GM19395 (cell line): ENCODE data around the gene ECEL1.

Source experiments
- ATAC-seq: cut with Tn5 transposase; IDR thresholded peaks from one replicate; pipeline ENCODE4 v1.9.1; 2021; ENCODE audit warnings: mild to moderate bottlenecking, moderate library complexity; ENCODE audit not compliant: unreplicated experiment

The ECEL1 gene

DNA sequence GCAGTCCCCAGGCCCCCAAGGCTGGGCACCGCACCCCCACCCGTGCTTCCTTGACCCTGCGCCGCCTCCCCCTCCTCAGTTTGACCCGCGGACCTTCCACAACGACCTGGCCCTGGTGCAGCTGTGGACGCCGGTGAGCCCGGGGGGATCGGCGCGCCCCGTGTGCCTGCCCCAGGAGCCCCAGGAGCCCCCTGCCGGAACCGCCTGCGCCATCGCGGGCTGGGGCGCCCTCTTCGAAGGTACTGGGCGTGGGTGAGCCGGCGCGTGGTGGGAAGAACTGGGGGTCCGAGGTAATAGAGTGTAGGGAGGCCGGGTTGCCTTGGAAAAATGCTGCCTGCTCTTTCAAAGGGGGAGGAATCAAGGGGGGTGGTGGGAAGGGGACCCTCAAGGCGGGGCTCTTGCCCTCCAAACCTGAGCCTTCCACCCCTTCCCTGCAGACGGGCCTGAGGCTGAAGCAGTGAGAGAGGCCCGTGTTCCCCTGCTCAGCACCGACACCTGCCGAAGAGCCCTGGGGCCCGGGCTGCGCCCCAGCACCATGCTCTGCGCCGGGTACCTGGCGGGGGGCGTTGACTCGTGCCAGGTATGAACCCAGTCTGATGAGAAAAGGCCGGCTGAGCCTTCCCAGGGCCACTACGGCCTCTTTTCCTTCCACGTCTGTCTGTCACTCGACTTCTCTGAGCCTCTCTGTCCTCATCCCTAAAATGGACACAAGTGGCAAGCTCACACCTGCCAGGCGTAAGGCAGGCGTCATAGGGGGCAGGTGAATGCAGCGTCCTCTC is 35.2 kb upstream of the ECEL1 start:
- no peak for ATAC-seq

DNA sequence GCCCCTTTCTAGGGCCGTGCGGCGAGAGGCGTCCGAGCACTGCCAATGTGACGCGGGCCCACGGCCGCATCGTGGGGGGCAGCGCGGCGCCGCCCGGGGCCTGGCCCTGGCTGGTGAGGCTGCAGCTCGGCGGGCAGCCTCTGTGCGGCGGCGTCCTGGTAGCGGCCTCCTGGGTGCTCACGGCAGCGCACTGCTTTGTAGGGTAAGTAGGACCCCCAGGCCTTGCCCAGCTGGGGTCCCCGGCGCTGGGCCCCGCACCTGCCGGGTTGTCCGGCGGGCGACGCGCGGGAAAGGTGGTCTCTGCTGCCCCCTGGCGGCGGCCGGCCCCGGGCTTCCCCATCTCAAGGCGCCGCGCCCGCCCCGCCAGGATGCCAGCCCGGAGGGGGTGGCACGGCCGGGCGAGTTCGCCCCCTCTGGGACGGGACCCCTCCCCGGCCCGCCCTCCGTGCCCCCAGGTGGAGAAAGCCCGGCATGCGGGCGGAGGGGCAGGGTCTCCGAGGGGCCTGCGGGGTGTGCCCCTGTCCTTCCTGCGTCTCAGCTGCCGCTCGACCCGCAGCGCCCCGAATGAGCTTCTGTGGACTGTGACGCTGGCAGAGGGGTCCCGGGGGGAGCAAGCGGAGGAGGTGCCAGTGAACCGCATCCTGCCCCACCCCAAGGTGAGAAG is 34.5 kb upstream of the ECEL1 start:
- no peak for ATAC-seq

- ATAC-seq: no peak
Observed at GRCh38 chr2:232521098-232521497, 33.5 kb upstream of the ECEL1 start.

- ATAC-seq: no peak
Observed at GRCh38 chr2:232520489-232520888, 32.9 kb upstream of the ECEL1 start.

DNA sequence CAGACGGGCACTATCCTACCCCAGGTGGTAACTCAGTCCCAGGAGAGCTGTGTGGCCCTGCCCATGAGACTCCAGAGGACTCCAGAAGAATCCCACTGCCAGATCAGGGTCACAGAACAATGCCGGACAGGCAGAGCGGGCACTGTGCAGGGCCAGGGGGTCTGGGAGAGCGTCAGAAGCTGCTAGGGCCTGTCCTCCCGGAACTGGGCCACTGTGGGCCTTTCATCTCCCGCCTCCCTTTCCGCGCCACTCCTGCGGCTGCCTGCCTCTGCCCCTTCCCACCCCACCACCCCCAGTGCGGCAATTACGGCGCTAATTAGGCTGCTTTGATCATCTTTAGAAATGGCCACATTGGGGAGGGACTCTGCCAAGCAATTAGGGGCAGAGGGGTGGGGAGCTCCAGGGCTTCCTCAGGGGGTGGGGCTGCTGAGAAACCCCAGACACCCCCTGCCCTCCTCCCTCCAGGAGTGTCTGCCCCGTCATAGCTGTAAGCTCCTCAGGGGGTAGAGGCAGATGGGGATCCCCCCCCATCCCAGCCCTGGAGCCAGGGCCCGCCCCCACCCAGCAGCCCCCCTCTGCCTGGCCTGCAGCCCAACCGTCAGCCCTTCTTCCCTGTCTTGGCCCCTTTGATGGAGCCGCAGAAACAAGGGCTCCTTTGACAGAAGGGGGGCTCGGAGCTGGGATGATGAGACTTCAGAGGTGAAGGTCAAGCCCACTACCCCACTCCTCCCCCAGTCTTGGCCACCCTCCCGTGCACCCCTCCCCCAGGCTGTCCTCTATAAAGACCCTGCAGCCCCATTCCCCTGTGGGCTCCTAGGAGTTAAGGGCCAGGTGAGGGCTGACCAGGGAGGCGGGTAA is 32.2 kb upstream of the ECEL1 start, which contains the start of gene PRSS56:
TSS of gene PRSS56 (plus strand) at position 808 of the 858 bp plus-strand sequence. CDS start 211 bp downstream, outside the sequence.
- ATAC-seq: no peak

- ATAC-seq: no peak
Observed at GRCh38 chr2:232518844-232519243, 31.2 kb upstream of the ECEL1 start.

DNA sequence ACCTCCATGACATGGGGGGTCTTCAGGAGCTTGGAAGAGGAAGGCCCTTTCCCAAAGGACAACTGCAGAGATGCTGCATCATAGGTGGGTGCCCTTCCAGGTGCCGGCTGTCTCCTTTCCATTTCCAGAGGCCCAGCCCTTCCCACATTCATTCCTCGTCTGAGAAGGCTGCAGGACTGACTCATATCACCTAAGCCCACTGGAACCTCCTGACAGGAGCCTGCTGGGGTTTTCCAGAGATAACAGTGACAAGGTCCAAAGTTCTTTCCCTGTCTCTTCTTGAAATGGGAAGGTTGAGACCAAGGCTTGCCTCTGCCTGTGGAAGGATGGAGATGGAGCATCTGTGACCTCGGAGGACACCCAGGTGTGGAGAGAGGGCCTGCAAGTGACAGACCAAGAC is 28.9 kb upstream of the ECEL1 start:
- ATAC-seq: no peak

GRCh38 chr2:232515639-232516038 is 28.0 kb upstream of the ECEL1 start:
- ATAC-seq: no peak

DNA sequence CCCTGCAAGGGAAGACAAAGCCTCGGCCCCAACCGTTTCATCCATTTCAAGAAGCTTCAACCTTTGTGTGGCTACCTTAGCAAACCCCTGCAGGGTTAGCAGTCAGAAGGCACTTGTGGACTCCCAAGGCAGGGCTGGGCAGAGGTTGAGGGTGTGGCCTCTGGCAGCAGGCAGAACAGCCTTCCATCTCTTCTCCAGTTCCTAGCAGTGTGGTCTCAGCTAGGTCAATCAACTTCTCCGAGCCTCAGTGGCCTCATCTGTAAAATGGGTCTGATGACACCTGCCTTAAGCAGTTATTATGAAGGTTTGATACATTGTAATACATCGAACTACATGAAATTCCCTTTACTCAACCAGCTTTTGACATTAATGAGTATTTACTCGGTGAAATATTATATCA is 25.7 kb upstream of the ECEL1 start:
- ATAC-seq: no peak

- ATAC-seq: no peak
Observed at GRCh38 chr2:232512602-232513001, 25.0 kb upstream of the ECEL1 start.

DNA sequence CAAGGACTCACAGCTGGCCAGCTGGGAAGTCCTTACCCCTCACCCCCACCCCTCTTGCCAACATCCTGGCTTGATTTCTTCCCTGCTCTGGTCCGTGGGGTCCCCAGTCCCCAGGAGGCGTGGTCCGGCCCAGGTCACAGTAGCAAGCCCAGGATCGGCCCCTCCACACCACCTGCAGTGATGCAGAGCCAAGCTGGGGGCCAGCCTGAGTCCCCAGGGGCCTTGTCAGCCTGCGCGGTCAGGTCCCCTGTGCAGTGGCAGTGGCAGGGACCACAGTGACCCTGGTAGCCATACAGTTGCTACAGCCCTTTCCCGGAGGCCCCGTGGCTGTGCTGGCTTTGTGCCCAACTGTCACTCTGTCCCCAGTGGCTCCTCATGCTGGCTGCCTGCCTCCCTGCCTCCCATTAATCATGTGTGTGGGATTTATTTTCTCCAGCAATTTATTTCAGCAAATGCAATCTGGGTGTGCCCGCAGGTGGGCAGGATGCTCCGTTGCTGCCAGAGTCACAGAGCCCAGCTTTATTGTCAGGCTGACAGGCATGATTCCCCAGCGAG is 23.8 kb upstream of the ECEL1 start:
- no peak for ATAC-seq

GRCh38 chr2:232508251-232508650 is 20.6 kb upstream of the ECEL1 start:
- ATAC-seq: no peak

- no peak for ATAC-seq
Observed at GRCh38 chr2:232506709-232507108, 19.1 kb upstream of the ECEL1 start.

DNA sequence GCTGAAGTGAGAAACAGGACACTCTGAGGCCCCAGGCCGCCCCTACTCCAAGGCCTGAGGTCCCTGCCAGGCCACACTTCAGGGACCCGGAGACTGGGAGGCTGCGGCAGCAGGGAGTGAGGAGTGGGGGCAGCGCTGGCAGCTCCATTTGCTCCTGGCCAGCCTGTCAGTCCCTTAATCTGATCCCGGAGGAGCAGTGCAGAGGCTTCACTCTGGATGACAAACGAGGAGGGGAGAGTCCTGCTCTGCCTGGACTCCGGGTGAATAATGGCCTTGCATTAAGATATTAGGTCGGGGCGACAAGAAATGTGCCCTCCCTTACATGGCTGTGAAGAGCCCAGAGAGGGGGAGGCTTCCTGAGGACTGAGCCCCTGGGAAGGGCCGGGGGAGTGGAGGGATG is 18.2 kb upstream of the ECEL1 start:
- ATAC-seq: no peak

DNA sequence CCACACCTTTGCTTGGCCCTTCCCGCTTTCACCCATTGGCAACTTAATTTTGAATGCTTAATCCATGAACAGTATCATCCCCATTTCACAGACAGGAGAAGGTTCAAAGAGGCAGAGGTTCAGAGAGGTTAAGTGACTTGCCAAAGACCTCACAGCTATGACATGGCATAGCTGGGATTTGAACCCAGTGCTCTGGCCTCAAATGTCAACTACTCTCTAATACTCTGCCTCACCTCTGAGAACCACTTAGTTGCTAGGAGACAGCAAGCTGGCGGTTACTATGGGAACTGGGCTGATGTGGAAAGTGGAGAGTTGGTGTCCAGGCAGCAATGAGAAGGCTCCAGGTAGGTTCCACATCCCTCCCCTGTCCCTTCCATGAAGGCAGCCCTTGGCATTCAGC is 16.8 kb upstream of the ECEL1 start:
- no peak for ATAC-seq

DNA sequence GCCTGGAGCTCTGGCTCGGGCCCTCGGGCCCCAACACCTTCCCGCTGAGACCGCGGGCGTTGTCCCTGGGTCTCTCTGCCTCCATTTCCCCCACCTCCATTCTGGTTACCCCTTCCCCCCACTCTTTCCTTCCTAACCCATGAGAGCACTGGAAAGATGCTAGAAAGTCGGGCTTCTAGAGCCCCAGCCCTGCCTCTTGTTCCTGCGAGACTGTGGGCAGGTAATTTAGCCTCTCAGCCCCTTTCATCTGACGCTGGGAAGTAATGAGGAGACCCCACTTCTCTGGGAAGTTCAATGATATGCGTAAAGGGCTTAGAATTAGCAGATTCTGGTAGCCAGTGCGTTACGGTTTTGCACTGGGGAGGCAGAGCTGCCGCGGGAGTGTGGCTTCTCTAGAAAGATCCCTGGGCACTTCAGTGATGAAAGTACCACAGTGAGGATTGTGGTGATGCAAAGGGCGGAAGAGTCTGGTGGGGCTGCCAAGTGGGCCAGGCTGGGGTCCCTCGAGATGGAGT is 16.2 kb upstream of the ECEL1 start:
- ATAC-seq: no peak

DNA sequence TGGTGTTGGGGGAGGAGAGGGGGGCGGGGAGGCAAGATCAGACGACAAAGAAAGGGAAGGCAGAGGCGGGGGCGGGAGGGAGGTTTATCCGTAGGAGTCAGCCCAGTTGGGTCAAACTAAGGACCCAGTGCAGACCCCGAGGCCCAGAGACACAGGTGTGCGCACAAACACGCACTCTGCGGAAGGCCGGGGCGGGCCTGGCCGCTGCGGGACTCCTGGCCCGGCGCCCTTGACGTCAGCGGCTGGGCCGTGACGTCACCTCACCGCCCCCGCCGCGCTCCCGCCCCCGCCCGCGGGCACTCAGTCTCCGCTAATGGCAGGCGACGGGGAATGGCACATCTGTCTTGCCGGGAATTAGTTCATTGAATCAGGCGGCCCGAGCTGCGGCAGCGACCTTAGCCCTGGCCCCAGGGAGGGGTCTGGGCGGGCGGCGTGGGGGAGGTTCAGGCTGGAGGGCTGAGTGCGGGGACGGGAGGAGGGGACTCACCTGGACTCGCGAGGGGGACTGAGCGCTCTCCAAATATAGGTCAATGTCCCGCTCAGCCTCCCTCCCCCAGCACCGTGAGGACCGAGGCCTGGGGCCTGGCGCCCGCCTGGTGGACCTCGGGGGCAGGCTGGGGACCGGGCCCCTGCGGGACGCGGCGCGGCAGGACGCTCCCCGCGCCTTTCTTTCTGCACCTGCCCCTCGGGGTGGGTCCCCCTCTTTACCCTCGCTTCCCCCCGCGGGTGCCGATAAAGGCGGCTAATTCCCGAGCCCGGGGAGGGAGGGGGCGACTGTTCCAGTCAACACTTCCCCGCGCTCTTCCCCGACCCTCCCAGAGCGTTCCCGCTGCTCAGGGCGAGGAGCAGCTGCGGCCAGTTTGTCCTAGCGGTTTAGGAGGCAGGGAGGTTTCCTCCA is 15.5 kb upstream of the ECEL1 start:
- ATAC-seq: no peak

DNA sequence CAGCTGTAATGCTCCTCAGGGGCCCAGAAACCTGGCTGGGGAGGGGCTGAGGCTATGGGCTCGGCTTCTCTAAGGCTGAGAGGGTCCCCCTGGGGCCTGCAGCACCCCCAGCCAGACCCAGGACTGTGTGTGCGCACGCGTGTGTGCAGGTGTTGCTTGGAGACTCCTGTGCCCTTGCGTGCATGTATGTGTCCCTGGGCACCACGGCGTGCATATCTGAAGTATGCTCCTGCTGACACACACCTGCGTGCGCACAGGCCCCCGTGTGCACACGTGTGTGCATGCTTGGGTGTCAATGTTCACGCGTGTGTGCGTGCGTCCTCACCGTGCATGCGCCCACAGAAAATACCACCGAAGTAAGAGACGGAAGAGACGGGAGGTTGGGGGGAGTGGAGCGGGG is 14.9 kb upstream of the ECEL1 start:
- no peak for ATAC-seq

GRCh38 chr2:232501794-232502390 is 14.3 kb upstream of the ECEL1 start:
- ATAC-seq: no peak

DNA sequence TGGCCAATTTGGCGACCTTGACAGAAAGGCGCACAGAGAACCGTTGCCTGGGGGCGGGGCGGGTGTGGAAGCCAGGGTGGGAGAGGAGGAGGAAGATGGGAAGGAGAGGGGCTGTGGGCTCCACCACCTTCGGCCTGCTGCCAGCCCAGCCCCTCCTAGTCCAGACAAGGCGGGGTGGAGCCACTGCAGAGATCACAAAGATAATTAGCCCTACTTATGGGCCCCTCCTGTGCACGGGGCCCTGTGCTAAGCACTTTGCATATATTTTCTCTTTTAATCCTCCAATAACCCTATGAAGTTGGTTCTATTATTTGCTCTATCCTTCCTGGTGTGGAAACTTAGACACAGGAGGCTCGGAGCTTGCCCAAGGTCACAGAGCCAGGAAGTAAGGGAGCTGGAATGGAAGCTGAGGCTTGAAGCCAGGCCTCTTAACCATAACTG is 13.7 kb upstream of the ECEL1 start:
- ATAC-seq: no peak
